Measurements from ENCODE around the gene TDRD3.

TDRD3 gene

GRCh38 chr13:60351326-60351725 is 45.7 kb upstream of the TDRD3 start:
- Histone ChIP-seq H3K4me3 (ENCODE audit: low read depth in 1 of 2, low read length in 2 of 2) (no peak overlapping the region), H3K9me3 (ENCODE audit: insufficient read depth, low read length, severe bottlenecking) (no peaks in the 10 kb centered on the region), H2AFZ (ENCODE audit: low read depth, low read length) (no peak overlapping the region), H4K20me1 (ENCODE audit: insufficient read depth, low read length) (no peaks in the 10 kb centered on the region), H3K27me3 (ENCODE audit: insufficient read depth, low read length, poor library complexity) (peaks cover 8% of the 10 kb centered on the region), H3K4me2 (ENCODE audit: insufficient read depth, low read length) (no peak overlapping the region), H3K9ac (ENCODE audit: low read depth, low read length) (no peak overlapping the region), H3K27ac (ENCODE audit: low read length) (no peak overlapping the region), H3K79me2 (ENCODE audit: insufficient read depth, low read length) (no peaks in the 10 kb centered on the region), H3K4me1 (ENCODE audit: insufficient read depth, low read length) (no peaks in the 10 kb centered on the region), H3K36me3 (ENCODE audit: insufficient read depth, low read length) (no peaks in the 10 kb centered on the region)
- TF ChIP-seq CTCF (IDR thresholded peaks at IDR 0.05; ENCODE audit: borderline replicate concordance, extremely low read depth, low read length, poor library complexity, severe bottlenecking) (no peak), EZH2 (IDR thresholded peaks at IDR 0.05; ENCODE audit: borderline replicate concordance, low read depth, low read length, severe bottlenecking) (no peak)
- no peak for ATAC-seq (ENCODE audit: insufficient read depth, low read depth)
- DNase-seq, result no peak

- no peak for TF ChIP-seq EZH2 (IDR thresholded peaks at IDR 0.05; ENCODE audit: borderline replicate concordance, low read depth, low read length, severe bottlenecking)
- no peak for TF ChIP-seq CTCF (IDR thresholded peaks at IDR 0.05; ENCODE audit: borderline replicate concordance, extremely low read depth, low read length, poor library complexity, severe bottlenecking)
- H3K4me2 ChIP-seq (ENCODE audit: insufficient read depth, low read length), result no peak overlapping the region
- H3K9me3 ChIP-seq (ENCODE audit: insufficient read depth, low read length, severe bottlenecking), result no peaks in the 10 kb centered on the region
- H3K27me3 ChIP-seq (ENCODE audit: insufficient read depth, low read length, poor library complexity), result peaks cover 5% of the 10 kb centered on the region
- H3K27ac ChIP-seq (ENCODE audit: low read length), result no peak overlapping the region
- H4K20me1 ChIP-seq (ENCODE audit: insufficient read depth, low read length), result no peaks in the 10 kb centered on the region
- H3K4me3 ChIP-seq (ENCODE audit: low read depth in 1 of 2, low read length in 2 of 2), result no peak overlapping the region
- no peaks in the 10 kb centered on the region for H3K4me1 ChIP-seq (ENCODE audit: insufficient read depth, low read length)
- DNase-seq (no peak), ATAC-seq (ENCODE audit: insufficient read depth, low read depth) (no peak)
- H3K79me2 ChIP-seq (ENCODE audit: insufficient read depth, low read length), result no peaks in the 10 kb centered on the region
- no peak overlapping the region for H3K9ac ChIP-seq (ENCODE audit: low read depth, low read length)
- H2AFZ ChIP-seq (ENCODE audit: low read depth, low read length), result no peak overlapping the region
- no peaks in the 10 kb centered on the region for H3K36me3 ChIP-seq (ENCODE audit: insufficient read depth, low read length)
Measured at GRCh38 chr13:60351855-60352615, 45.0 kb upstream of the TDRD3 start.

GRCh38 chr13:60352644-60353043 is 44.4 kb upstream of the TDRD3 start:
- Histone ChIP-seq H3K79me2 (ENCODE audit: insufficient read depth, low read length) (no peaks in the 10 kb centered on the region), H4K20me1 (ENCODE audit: insufficient read depth, low read length) (no peaks in the 10 kb centered on the region), H3K4me2 (ENCODE audit: insufficient read depth, low read length) (no peak overlapping the region), H3K27me3 (ENCODE audit: insufficient read depth, low read length, poor library complexity) (peaks cover 3% of the 10 kb centered on the region), H3K27ac (ENCODE audit: low read length) (no peak overlapping the region), H2AFZ (ENCODE audit: low read depth, low read length) (no peak overlapping the region), H3K9ac (ENCODE audit: low read depth, low read length) (no peak overlapping the region), H3K4me1 (ENCODE audit: insufficient read depth, low read length) (no peaks in the 10 kb centered on the region), H3K36me3 (ENCODE audit: insufficient read depth, low read length) (no peaks in the 10 kb centered on the region), H3K4me3 (ENCODE audit: low read depth in 1 of 2, low read length in 2 of 2) (no peak overlapping the region), H3K9me3 (ENCODE audit: insufficient read depth, low read length, severe bottlenecking) (no peaks in the 10 kb centered on the region)
- no peak for ATAC-seq (ENCODE audit: insufficient read depth, low read depth)
- no peak for TF ChIP-seq CTCF (IDR thresholded peaks at IDR 0.05; ENCODE audit: borderline replicate concordance, extremely low read depth, low read length, poor library complexity, severe bottlenecking)
- no peak for TF ChIP-seq EZH2 (IDR thresholded peaks at IDR 0.05; ENCODE audit: borderline replicate concordance, low read depth, low read length, severe bottlenecking)
- DNase-seq, result no peak

All from DND-41 (cell line).